Keratinocyte (primary cell): ENCODE results near the gene ARHGEF6. TPM values are rescaled to one million over a fixed set of nuclear protein-coding genes. Genes with fewer than 3 reads are reported as not detected.

Experiments used
- DNase-seq: peaks from one replicate; pipeline ENCODE4 v3.0.0-alpha.2; 2011; ENCODE audit warnings: low read depth, missing footprints, low spot score
- FAIRE-seq: peaks from 2 replicates; lab custom pipeline; 2011; peaks lifted over from hg19 to GRCh38; lab: Jason Lieb, UNC
- H2AFZ ChIP-seq: 2 replicates; pipeline ENCODE4 v1.6.0; 2012; ENCODE audit warnings: low read length, control low read depth, inconsistent platforms; ENCODE audit not compliant: control insufficient read depth
- H3K27ac ChIP-seq: 2 replicates; pipeline ENCODE4 v1.5.1; 2011; ENCODE audit warnings: low read length; ENCODE audit not compliant: control insufficient read depth, insufficient read depth
- H3K27me3 ChIP-seq: 3 replicates; pipeline ENCODE4 v1.6.0; 2011; ENCODE audit warnings: low read length; ENCODE audit not compliant: control insufficient read depth, insufficient read depth; ENCODE audit errors: extremely low read depth
- H3K36me3 ChIP-seq, 2 experiments: 2 replicates in 1 of 2; 3 replicates in 1 of 2; pipeline ENCODE4 v1.5.1; 2011; ENCODE audit warnings: low read length in 2 of 2, mild to moderate bottlenecking in 1 of 2; ENCODE audit not compliant: control insufficient read depth in 2 of 2, insufficient read depth in 2 of 2; ENCODE audit errors: extremely low read depth in 1 of 2
- H3K4me1 ChIP-seq: 3 replicates; pipeline ENCODE4 v1.5.1; 2011; ENCODE audit warnings: low read length; ENCODE audit not compliant: control insufficient read depth, insufficient read depth; ENCODE audit errors: extremely low read depth
- H3K4me2 ChIP-seq: 3 replicates; pipeline ENCODE4 v1.6.0; 2011; ENCODE audit warnings: low read depth, low read length; ENCODE audit not compliant: control insufficient read depth, insufficient read depth; ENCODE audit errors: extremely low read depth
- H3K4me3 ChIP-seq, 3 experiments: fragments of 200-600 bp in 1 of 3; sonication (generic) in 1 of 3; 2 replicates in 2 of 3; 3 replicates in 1 of 3; pipeline ENCODE4 v1.5.1; 2011 to 2016; ENCODE audit warnings: low read length in 3 of 3, mild to moderate bottlenecking in 3 of 3, control low read depth in 2 of 3, inconsistent platforms in 1 of 3, low read depth in 1 of 3, mixed read lengths in 1 of 3, mixed run types in 1 of 3, moderate library complexity in 1 of 3; ENCODE audit not compliant: control insufficient read depth in 2 of 3, insufficient read depth in 2 of 3; ENCODE audit errors: extremely low read depth in 1 of 3
- H3K79me2 ChIP-seq: 2 replicates; pipeline ENCODE4 v1.6.0; 2012; ENCODE audit warnings: low read length; ENCODE audit not compliant: control insufficient read depth, insufficient read depth
- H3K9ac ChIP-seq: 3 replicates; pipeline ENCODE4 v1.6.0; 2011; ENCODE audit warnings: low read length; ENCODE audit not compliant: control insufficient read depth, insufficient read depth; ENCODE audit errors: extremely low read depth
- H3K9me1 ChIP-seq: 3 replicates; pipeline ENCODE4 v1.6.0; 2011; ENCODE audit warnings: low read length; ENCODE audit not compliant: control insufficient read depth, insufficient read depth; ENCODE audit errors: extremely low read depth
- H3K9me3 ChIP-seq: 2 replicates; pipeline ENCODE4 v1.5.1; 2012; ENCODE audit warnings: low read depth, low read length; ENCODE audit not compliant: control insufficient read depth
- H4K20me1 ChIP-seq: 3 replicates; pipeline ENCODE4 v1.6.0; 2011; ENCODE audit warnings: low read length; ENCODE audit not compliant: control insufficient read depth, insufficient read depth; ENCODE audit errors: extremely low read depth
- EZH2 ChIP-seq: IDR thresholded peaks from one replicate; pipeline ENCODE4 v1.6.1; 2012; ENCODE audit warnings: inconsistent platforms, mild to moderate bottlenecking, low read length, moderate library complexity
- dilution Hi-C: fragments of 300-500 bp; cut with MboI; formaldehyde crosslinking; loops from one replicate; pipeline ENCODE4 v1.7.0; 2020; ENCODE audit warnings: low sequenced_read_pairs; ENCODE audit not compliant: extremely low pct_ligation_motif_present
- polyA plus RNA-seq, 5 experiments: library from polyadenylated mRNA; depleted of rRNA in 3 of 5; stranded (reverse) in 3 of 5; stranded (forward) in 1 of 5; unstranded in 1 of 5; fragments of >200 nt; gene quantifications; 1 replicate in 1 of 5; 2 replicates in 3 of 5; 3 replicates in 1 of 5; pipeline versions ENCODE4 v1.2.1 to v1.2.3, GENCODE V29; 2011 to 2012; ENCODE audit warnings: missing spikeins in 2 of 5, low read depth in 1 of 5, low replicate concordance in 1 of 5
- TF ChIP-seq, protein P1 (sequence below), 3 experiments: IDR thresholded peaks in 1 of 3; conservative IDR thresholded peaks in 1 of 3; optimal IDR thresholded peaks in 1 of 3; 2 replicates in 2 of 3; 3 replicates in 1 of 3; pipeline versions ENCODE3 to v1.5.1; 2011; ENCODE audit warnings: low read length in 3 of 3, mild to moderate bottlenecking in 3 of 3, moderate library complexity in 2 of 3, control low read depth in 1 of 3, inconsistent platforms in 1 of 3; ENCODE audit not compliant: insufficient read depth in 2 of 3; ENCODE audit errors: extremely low read depth in 1 of 3

ARHGEF6 gene
- polyA plus RNA-seq, 1 donor (not counting 4 experiments of a cell fraction or from before 2014, with no cell fraction given): 0.18 TPM

DNA sequence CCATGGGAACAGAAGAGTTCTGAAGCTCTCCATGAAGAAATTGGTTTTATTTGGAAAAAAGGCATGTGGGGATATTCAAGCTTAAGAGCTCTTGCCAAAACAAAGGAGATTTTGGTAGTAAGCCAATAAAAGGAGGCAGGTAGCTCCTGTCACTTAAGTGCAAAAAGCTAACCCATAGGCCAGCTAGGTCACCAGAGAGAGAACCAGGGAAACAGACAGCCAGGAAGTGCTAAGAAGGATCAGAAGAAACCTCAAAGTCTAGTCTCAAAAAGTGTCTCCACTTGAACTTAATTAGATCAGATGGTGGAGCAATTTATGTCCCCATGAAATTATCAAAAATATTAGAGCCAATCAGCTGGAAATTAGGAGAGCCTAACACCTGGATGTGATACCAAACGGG, 83.6 kb downstream of the ARHGEF6 start:
- Histone ChIP-seq H3K36me3 (no peaks in the 10 kb centered on the region), H3K4me2 (no peak overlapping the region), H3K9ac (no peak overlapping the region), H2AFZ (no peak overlapping the region), H3K4me3 (no peak overlapping the region), H3K27ac (no peak overlapping the region), H3K9me1 (no peaks in the 10 kb centered on the region), H3K27me3 (no peaks in the 10 kb centered on the region), H4K20me1 (no peaks in the 10 kb centered on the region), H3K79me2 (no peaks in the 10 kb centered on the region), H3K9me3 (no peaks in the 10 kb centered on the region), H3K4me1 (no peaks in the 10 kb centered on the region)
- TF ChIP-seq, protein P1, sequence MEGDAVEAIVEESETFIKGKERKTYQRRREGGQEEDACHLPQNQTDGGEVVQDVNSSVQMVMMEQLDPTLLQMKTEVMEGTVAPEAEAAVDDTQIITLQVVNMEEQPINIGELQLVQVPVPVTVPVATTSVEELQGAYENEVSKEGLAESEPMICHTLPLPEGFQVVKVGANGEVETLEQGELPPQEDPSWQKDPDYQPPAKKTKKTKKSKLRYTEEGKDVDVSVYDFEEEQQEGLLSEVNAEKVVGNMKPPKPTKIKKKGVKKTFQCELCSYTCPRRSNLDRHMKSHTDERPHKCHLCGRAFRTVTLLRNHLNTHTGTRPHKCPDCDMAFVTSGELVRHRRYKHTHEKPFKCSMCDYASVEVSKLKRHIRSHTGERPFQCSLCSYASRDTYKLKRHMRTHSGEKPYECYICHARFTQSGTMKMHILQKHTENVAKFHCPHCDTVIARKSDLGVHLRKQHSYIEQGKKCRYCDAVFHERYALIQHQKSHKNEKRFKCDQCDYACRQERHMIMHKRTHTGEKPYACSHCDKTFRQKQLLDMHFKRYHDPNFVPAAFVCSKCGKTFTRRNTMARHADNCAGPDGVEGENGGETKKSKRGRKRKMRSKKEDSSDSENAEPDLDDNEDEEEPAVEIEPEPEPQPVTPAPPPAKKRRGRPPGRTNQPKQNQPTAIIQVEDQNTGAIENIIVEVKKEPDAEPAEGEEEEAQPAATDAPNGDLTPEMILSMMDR (optimal IDR thresholded peaks at IDR 0.05 in 1 of 3, IDR thresholded peaks at IDR 0.05 in 1 of 3, conservative IDR thresholded peaks at IDR 0.05 in 1 of 3; ENCODE audit: extremely low read depth in 1 of 3, insufficient read depth in 2 of 3, low read length in 3 of 3): no peak
- no peak for TF ChIP-seq EZH2
- dilution Hi-C loops: no loop called here
- FAIRE-seq (no peak), DNase-seq (no peak)

DNA sequence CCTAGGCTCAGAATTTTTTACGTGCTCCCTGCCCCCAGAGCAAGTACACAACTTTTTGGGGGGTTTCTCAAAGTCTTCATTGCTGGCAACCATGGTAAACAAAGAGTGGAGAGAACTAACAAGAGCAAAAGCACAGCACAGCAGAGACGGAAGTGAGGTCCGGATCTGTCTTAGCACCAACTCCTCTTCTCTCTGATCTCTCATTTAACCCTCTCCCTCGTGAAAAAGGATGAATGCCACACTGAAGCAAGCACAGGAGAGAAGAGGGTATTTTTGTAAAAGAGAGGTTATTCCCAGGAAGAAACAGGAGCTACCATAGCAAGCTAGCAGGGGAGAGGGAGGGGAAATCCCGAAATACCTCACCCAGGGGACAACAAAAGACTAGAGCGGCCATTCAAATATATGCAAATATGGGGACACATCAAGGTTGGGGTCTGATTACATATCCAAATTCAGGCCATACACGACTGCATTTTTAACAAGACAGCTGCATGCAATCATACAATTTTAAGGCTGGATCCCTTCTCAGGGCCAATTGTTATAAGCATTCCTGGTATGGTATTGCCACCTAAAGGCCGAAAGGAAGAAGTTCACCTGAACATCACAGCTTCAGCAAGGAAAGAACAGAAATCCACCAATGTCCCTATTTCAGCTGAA, 86.2 kb downstream of the ARHGEF6 start:
- TF ChIP-seq EZH2: no peak
- TF ChIP-seq, protein P1 (optimal IDR thresholded peaks at IDR 0.05 in 1 of 3, IDR thresholded peaks at IDR 0.05 in 1 of 3, conservative IDR thresholded peaks at IDR 0.05 in 1 of 3; ENCODE audit: extremely low read depth in 1 of 3, insufficient read depth in 2 of 3, low read length in 3 of 3): peak; percentile 59 to 73 (median 62)
- no peaks in the 10 kb centered on the region for H3K27me3 ChIP-seq
- dilution Hi-C loops: no loop called here
- no peaks in the 10 kb centered on the region for H3K4me1 ChIP-seq
- no peaks in the 10 kb centered on the region for H4K20me1 ChIP-seq
- H3K9ac ChIP-seq: no peak overlapping the region
- H3K79me2 ChIP-seq: no peaks in the 10 kb centered on the region
- H3K9me3 ChIP-seq: no peaks in the 10 kb centered on the region
- FAIRE-seq (peak; percentile 9), DNase-seq (no peak)
- no peak overlapping the region for H3K4me2 ChIP-seq
- no peak overlapping the region for H3K27ac ChIP-seq
- no peak overlapping the region for H3K4me3 ChIP-seq
- H3K9me1 ChIP-seq: no peaks in the 10 kb centered on the region
- H3K36me3 ChIP-seq: no peaks in the 10 kb centered on the region
- no peak overlapping the region for H2AFZ ChIP-seq
